Stimulated activated CD4-positive, alpha-beta T cell treated with anti-CD3 and anti-CD28 coated beads, Interleukin-12 subunit alpha, Interleukin-12 subunit beta, amount 100 ng/mL, for 24 hours (primary cell): Measurements from ENCODE around the gene DAPK2.
"Not testable (repeated sequence)": the region's sequence is repeated elsewhere in the genome, so short reads cannot be mapped to it uniquely, and the experiment has no call there.

ENCODE experiments used
- DNase-seq, 2 experiments: peaks; one replicate each; pipeline ENCODE4 v3.0.0-alpha.2; 2020; ENCODE audit warnings: low read depth in 2 of 2

DAPK2 gene

GRCh38 chr15:64046421-64047153 is at the start of gene DAPK2:
Gene DAPK2, minus strand, starts transcription at chr15:64046485. Its CDS starts 6,224 bp downstream, at chr15:64040261.
- peak; percentile 43 to 60 for DNase-seq

GRCh38 chr15:64095431-64095794 is 49.1 kb upstream of the DAPK2 start:
- no peak for DNase-seq

DNA sequence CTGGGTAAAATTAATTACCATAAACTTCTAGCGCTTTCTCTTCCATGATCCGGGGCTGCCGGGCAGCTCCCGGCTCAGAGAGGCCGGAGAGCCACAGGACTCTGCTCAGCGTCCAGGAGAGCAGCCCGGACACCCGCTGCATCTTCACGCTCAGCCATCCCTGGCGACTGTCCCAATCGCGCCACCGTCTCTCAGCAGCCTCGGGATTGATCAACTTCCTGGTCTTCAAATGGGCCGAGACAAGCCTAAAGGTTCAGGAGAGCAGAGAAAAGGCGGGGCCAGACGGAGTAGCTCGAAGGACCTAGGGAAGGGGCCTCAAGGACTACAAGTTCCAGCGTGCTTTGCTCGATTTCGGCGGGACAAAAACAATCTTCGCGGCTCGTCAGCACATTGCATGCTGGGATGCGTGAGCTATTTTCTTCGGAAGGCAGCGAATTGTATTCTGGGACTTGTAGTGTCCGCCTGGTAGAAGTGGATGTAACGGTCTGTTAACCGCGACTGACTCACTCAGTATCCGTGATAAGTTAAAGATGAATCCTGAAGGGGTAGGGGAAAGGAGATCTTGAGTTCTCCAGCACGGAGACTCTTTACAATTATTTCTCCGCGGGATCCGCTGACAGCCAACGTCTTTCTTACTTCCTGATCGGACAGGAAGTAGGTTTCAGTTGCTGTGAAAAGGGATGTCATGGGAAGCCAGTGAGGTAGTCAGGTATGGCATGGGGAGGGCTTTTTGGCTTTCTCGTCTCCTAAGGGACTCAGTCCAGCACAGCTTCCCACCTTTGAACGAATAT is 47.5 kb upstream of the DAPK2 start, which contains the start of gene CIAO2A:
Gene CIAO2A (minus strand): TSS at position 212 of the 791 bp plus-strand sequence. CDS start 70 bp downstream, at position 142.
- peak; percentile 90 to 93 for DNase-seq

- peak; percentile 7 to 21 for DNase-seq
These were observed 46.8 kb upstream of the DAPK2 start for GRCh38 chr15:64092864-64093626.

- DNase-seq: no peak
These were observed 46.0 kb upstream of the DAPK2 start for GRCh38 chr15:64092075-64092820.

- no peak for DNase-seq
These were observed 44.2 kb upstream of the DAPK2 start for GRCh38 chr15:64090527-64090926.

GRCh38 chr15:64089543-64090280 is 43.4 kb upstream of the DAPK2 start:
- no peak for DNase-seq

DNA sequence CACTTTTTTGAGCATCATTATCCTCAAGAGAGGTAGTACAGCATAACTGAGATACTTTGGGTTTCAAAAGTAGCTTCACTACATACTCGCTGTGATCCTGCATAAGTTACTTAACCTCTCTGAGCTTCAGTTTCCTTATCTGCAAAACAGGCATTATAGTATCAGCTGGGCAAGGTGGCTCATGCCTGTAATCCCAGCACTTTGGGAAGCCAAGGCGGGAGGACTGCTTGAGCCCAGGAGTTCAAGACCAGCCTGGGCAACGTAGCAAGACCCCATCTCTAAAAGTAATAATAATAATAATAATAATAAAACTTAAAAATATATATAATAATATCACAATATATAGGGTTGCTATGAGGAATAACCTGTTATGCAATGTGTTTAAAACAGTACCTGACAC is 36.5 kb upstream of the DAPK2 start:
- DNase-seq: no peak

DNA sequence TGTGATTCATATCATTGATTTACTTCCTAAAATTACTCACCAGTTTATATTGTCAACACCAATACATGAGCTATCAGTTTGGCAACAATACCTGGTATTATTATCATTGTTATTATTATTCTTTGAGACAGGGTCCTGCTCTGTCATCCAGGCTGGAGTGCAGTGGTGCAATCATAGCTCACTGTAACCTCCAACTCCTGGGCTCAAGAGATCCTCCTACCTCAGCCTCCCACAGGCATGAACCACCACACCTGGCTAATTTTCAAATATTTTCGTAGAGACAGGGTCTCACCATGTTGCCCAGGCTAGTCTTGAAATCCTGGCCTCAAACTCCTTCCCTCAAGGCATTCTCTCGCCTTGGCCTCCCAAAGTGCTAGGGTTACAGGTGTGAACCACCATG is 27.2 kb upstream of the DAPK2 start:
- DNase-seq: not testable (repeated sequence)

GRCh38 chr15:64072812-64073211 is 26.5 kb upstream of the DAPK2 start:
- DNase-seq: no peak

DNA sequence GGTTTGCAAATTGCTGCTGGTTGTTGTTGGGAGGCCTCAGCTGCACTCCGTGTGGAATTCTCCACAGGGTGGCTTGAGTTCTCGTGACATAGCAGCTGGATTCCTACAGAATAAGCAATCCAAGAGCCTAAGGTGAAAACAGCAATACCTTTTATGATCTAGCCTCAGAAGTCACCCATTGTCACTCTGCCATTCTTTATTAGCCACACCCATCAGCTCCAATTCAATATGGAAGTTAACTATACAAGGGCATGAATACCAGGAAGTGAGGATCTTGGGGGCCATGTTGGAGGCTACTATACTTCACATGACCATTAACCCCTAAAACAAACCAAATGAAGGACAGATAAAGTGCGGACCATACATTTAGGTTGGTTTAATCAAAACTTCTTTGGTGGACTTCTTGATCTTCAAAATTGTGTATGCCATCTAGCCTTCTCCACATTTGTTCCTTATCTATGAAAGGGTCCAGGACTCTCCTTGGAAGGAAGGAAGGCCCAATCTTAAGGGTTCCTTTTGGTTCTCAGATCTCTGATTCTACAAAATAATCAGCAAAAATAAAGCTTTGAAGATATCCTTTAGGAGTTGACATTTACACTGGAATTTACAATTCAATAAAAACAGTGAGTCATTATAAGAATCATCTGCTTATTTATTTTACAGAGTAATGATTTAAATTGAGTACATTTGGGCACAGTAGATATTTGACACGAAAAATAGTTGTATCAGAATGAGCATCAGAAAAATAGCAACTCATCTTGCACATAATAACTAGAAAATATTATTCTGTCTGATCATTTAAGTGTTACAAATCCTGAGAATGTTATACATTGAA is 25.9 kb upstream of the DAPK2 start:
- DNase-seq: no peak

DNA sequence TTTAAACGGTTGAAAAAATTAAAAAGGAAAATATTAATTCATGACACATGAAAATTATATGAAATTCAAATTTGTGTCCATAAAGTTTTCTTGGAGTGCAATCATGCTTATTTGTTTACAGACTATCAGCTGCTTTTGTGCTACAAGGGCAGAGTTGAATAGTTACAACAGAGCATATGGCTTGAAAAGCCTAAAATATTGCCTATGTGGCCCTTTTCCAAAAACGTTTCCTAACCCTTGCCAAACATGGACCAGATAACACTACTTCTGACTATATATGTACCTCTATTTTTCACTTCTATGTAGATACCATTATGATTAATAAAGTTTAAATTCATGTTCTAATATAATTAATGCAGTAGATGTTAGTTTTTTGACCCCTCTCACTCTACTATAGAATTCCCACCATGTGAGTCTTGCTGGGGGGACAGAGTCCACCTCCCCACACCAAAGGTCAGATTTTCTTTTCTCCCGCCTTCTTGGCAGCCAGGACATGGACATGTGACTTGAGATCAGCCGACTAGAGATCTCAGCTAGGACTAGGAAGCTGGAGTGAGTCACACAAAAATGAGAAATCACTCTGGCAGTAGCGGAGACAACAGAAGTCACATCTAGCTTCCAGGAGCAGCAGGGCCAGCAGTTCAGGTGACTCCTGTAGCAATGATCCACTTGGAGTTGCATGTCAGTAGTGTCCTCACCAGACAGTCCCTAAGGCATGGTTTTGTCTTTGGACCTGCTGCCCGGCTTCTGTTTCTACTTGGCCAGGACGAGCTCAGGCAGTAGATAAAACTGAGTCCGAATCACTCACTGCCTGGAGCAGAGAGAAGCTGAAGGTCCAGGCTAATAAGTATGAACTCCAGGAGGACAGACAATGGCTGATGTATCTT is 24.9 kb upstream of the DAPK2 start:
- DNase-seq: no peak

- no peak for DNase-seq
These were observed 23.8 kb upstream of the DAPK2 start for GRCh38 chr15:64070106-64070505.

DNA sequence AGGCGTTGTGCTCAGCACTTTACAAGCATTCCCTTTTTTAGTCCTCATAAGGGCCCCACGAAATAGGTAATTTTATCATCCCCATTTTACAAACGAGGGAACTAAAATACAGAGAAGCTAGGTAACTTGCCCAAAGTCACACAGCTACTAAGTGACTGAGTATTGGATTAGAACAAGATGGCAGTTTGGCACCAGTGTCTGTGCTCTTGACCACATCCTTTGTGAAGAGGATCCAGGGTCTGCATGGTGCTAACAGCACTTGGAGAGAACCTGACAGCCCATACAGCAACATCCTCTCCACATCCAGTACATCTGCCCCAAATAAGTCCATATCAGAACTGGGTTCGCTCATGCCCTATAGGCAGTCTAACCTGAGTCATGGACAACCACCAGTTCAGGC is 21.8 kb upstream of the DAPK2 start:
- no peak for DNase-seq

DNA sequence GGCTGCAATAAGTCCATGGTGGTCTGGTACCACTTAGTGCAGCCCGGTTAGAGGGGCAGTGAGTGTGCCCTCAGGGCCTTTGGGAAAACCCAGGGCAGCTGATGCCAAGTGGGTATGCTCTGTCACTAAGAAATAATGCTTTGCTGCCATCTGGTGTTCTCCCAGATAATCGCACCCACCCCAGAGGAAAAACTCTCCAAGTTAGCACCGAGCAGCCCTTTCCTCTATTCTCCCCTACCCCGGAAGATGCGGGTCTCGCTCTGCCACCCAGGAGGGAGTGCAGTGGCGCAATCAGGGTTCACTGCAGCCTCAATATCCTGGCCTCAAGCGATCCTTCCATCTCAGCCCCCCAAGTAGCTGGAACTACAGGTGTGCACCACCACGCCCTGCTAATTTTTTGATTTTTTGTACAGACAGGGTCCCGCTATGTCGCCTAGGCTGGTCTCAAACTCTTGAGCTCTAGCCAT is 21.3 kb upstream of the DAPK2 start:
- peak; percentile 47 to 67 for DNase-seq

DNA sequence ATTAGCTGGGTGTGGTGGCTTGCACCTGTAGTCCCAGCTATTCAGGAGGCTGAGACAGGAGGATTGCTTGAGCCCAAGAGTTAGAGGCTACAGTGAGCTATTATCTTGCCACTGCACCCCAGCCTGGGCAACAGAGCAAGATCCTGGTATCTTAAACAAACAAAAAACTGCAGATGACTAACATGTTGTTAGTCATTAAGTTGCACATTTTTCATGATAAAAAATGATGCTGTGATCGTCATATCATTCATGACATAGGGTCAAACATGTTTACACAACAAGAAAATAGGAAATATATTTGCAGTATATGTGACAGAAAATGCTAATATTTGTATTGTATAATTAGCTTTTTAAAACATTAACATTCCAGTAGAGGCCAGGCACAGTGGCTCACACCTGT is 20.2 kb upstream of the DAPK2 start:
- DNase-seq: no peak

DNA sequence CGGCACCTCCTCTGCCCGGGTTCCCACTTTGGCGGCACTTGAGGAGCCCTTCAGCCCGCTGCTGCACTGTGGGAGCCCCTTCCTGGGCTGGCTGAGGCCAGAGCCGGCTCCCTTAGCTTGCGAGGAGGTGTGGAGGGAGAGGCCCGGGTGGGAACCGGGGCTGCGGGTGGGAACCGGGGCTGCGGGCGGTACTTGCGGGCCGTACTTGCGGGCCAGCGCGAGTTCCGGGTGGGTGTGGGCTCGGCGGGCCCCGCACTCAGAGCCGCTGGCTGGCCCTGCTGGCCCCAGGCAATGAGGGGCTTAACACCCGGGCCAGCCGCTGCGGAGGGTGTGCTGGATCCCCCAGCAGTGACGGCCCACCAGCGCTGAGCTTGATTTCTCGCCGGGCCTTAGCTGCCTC is 14.4 kb upstream of the DAPK2 start:
- DNase-seq: no peak

- not testable (repeated sequence) for DNase-seq
These were observed 12.8 kb upstream of the DAPK2 start for GRCh38 chr15:64059104-64059503.

DNA sequence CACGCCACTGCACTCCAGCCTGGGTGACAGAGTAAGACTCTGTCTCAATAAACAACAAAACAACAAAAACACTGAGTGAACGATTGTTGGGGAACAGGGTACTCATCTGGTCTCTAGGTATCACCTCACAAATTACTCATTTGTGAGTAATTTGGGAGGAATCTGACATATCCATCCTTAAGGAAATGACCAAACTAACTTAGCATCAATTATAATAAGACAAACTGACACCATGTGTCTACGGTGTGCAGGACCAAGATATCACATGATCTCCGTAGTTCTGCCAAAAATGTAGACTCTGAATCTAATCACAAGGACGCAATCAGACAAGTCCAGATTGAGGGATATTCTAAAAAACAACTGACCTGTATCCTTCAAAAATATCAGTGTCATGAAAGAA is 12.0 kb upstream of the DAPK2 start:
- DNase-seq: no peak
